ENCODE data around the gene LYZL6. TPM values are rescaled to one million over a fixed set of nuclear protein-coding genes. Genes with fewer than 3 reads are reported as not detected.

Gene LYZL6
- polyA plus RNA-seq, 1 donor (not counting 4 experiments of a cell fraction or from before 2014, with no cell fraction given), result not detected

DNA sequence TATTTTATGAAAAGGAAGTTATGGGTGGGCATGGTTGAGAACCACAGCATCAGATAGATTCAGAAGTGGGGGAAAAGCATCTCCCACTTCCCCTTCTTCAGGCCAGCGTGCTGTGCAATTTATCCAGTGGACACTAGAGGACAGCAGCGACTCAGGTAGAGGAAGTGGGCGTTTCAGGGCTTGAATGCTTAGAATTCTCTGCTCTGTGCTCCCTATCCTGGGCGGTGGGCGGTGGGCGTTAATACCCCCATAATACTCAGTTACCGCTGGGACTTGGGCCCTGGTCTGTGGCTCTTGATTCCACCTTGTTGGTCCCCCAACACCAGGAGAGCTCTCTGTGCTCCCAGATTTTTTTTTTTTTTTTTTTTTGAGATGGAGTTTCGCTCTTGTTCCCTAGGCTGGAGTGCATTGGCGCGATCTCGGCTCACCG, 3.7 kb upstream of the LYZL6 start:
- Histone ChIP-seq H3K4me1 (ENCODE audit: control insufficient read depth, extremely low read depth, insufficient read depth, low read length) (no peaks in the 10 kb centered on the region), H3K4me3 (ENCODE audit: control insufficient read depth in 2 of 3, extremely low read depth in 1 of 3, insufficient read depth in 2 of 3, low read depth in 1 of 3, low read length in 3 of 3) (no peak overlapping the region), H3K9me1 (ENCODE audit: control insufficient read depth, extremely low read depth, insufficient read depth, low read length) (no peaks in the 10 kb centered on the region), H3K27ac (ENCODE audit: control insufficient read depth, insufficient read depth, low read length) (no peak overlapping the region), H3K36me3 (ENCODE audit: control insufficient read depth in 2 of 2, extremely low read depth in 1 of 2, insufficient read depth in 2 of 2, low read length in 2 of 2) (no peaks in the 10 kb centered on the region), H4K20me1 (ENCODE audit: control insufficient read depth, extremely low read depth, insufficient read depth, low read length) (no peaks in the 10 kb centered on the region), H3K9ac (ENCODE audit: control insufficient read depth, extremely low read depth, insufficient read depth, low read length) (no peak overlapping the region), H2AFZ (ENCODE audit: control insufficient read depth, low read length) (peak overlapping the region; percentile 63), H3K9me3 (ENCODE audit: control insufficient read depth, low read depth, low read length) (no peaks in the 10 kb centered on the region), H3K79me2 (ENCODE audit: control insufficient read depth, insufficient read depth, low read length) (no peaks in the 10 kb centered on the region), H3K4me2 (ENCODE audit: control insufficient read depth, extremely low read depth, insufficient read depth, low read depth, low read length) (peak overlapping the region; percentile 51), H3K27me3 (ENCODE audit: control insufficient read depth, extremely low read depth, insufficient read depth, low read length) (peaks cover 4% of the 10 kb centered on the region)
- DNase-seq (ENCODE audit: low read depth, low spot score), result no peak
- dilution Hi-C loops (cut with MboI; ENCODE audit: extremely low pct_ligation_motif_present, low sequenced_read_pairs), result no loop called here
- FAIRE-seq, result no peak
- TF ChIP-seq EZH2 (IDR thresholded peaks at IDR 0.05; ENCODE audit: low read length) (no peak), CTCF (optimal IDR thresholded peaks at IDR 0.05 in 1 of 3, IDR thresholded peaks at IDR 0.05 in 1 of 3, conservative IDR thresholded peaks at IDR 0.05 in 1 of 3; ENCODE audit: extremely low read depth in 1 of 3, insufficient read depth in 2 of 3, low read length in 3 of 3) (peak; percentile 68 to 91 (median 89))

GRCh38 chr17:35944151-35944550, 638 bp upstream of the LYZL6 start:
- no peak overlapping the region for H2AFZ ChIP-seq (ENCODE audit: control insufficient read depth, low read length)

More at GRCh38 chr17:35944151-35944550, 638 bp upstream of the LYZL6 start:
- no peaks in the 10 kb centered on the region for H3K79me2 ChIP-seq (ENCODE audit: control insufficient read depth, insufficient read depth, low read length)
- no peak overlapping the region for H3K27ac ChIP-seq (ENCODE audit: control insufficient read depth, insufficient read depth, low read length)
- FAIRE-seq (no peak), DNase-seq (ENCODE audit: low read depth, low spot score) (no peak)
- H3K9me1 ChIP-seq (ENCODE audit: control insufficient read depth, extremely low read depth, insufficient read depth, low read length), result no peaks in the 10 kb centered on the region
- TF ChIP-seq EZH2 (IDR thresholded peaks at IDR 0.05; ENCODE audit: low read length), result no peak
- no peak for TF ChIP-seq CTCF (optimal IDR thresholded peaks at IDR 0.05 in 1 of 3, IDR thresholded peaks at IDR 0.05 in 1 of 3, conservative IDR thresholded peaks at IDR 0.05 in 1 of 3; ENCODE audit: extremely low read depth in 1 of 3, insufficient read depth in 2 of 3, low read length in 3 of 3)
- no peak overlapping the region for H3K9ac ChIP-seq (ENCODE audit: control insufficient read depth, extremely low read depth, insufficient read depth, low read length)
- H3K4me3 ChIP-seq (ENCODE audit: control insufficient read depth in 2 of 3, extremely low read depth in 1 of 3, insufficient read depth in 2 of 3, low read depth in 1 of 3, low read length in 3 of 3), result no peak overlapping the region
- no peaks in the 10 kb centered on the region for H3K9me3 ChIP-seq (ENCODE audit: control insufficient read depth, low read depth, low read length)
- peaks cover 4% of the 10 kb centered on the region for H3K27me3 ChIP-seq (ENCODE audit: control insufficient read depth, extremely low read depth, insufficient read depth, low read length)
- dilution Hi-C loops (cut with MboI; ENCODE audit: extremely low pct_ligation_motif_present, low sequenced_read_pairs), result no loop called here
- no peaks in the 10 kb centered on the region for H4K20me1 ChIP-seq (ENCODE audit: control insufficient read depth, extremely low read depth, insufficient read depth, low read length)
- no peak overlapping the region for H3K4me2 ChIP-seq (ENCODE audit: control insufficient read depth, extremely low read depth, insufficient read depth, low read depth, low read length)
- no peaks in the 10 kb centered on the region for H3K4me1 ChIP-seq (ENCODE audit: control insufficient read depth, extremely low read depth, insufficient read depth, low read length)
- H3K36me3 ChIP-seq (ENCODE audit: control insufficient read depth in 2 of 2, extremely low read depth in 1 of 2, insufficient read depth in 2 of 2, low read length in 2 of 2), result no peaks in the 10 kb centered on the region
